Tibial nerve (tissue), 4 donors: ENCODE results near the gene DFFA. TPM values are rescaled to one million over a fixed set of nuclear protein-coding genes. Genes with fewer than 3 reads are reported as not detected.

Experiments used
- DNase-seq, 2 donors: peaks; one replicate each; pipeline ENCODE4 v3.0.0-alpha.2; 2019; ENCODE audit warnings: low spot score in 2 of 2
- H3K27ac ChIP-seq, 4 donors: fragments of 200-600 bp; sonication (generic) in 3 of 4; one replicate each; pipeline ENCODE4 v1.5.1; 2017 to 2019; ENCODE audit warnings: mild to moderate bottlenecking in 1 of 4
- H3K27me3 ChIP-seq, 2 donors: fragments of 200-600 bp; sonication (generic) in 1 of 2; one replicate each; pipeline versions ENCODE4 v1.5.1 to v1.6.0; 2017 to 2019
- H3K36me3 ChIP-seq, 3 donors: fragments of 200-600 bp; sonication (generic); one replicate each; pipeline ENCODE4 v1.5.1; 2018 to 2019
- H3K4me1 ChIP-seq, 4 donors: fragments of 200-600 bp; sonication (generic) in 3 of 4; one replicate each; pipeline ENCODE4 v1.5.1; 2017 to 2019
- H3K4me3 ChIP-seq, 4 donors: fragments of 200-600 bp; sonication (generic) in 3 of 4; one replicate each; pipeline ENCODE4 v1.5.1; 2017 to 2019; ENCODE audit warnings: mild to moderate bottlenecking in 1 of 4, moderate library complexity in 1 of 4
- H3K9me3 ChIP-seq, 4 donors: fragments of 200-600 bp; sonication (generic) in 3 of 4; one replicate each; pipeline ENCODE4 v1.5.1; 2017 to 2019
- CTCF ChIP-seq, 5 experiments: fragments of 200-600 bp in 3 of 5; fragments of 450-650 bp in 2 of 5; sonication (generic) in 3 of 5; IDR thresholded peaks; one replicate each; pipeline ENCODE4 v1.5.1; 2016 to 2019; ENCODE audit warnings: antibody characterized with exemption in 5 of 5, mild to moderate bottlenecking in 3 of 5, moderate library complexity in 2 of 5
- EP300 ChIP-seq, 2 donors: sonication (generic); formaldehyde crosslinking; IDR thresholded peaks; one replicate each; pipeline ENCODE4 v1.6.1; 2017; ENCODE audit warnings: antibody characterized with exemption in 2 of 2, mild to moderate bottlenecking in 1 of 2
- POLR2A ChIP-seq, 2 donors: fragments of 450-650 bp; IDR thresholded peaks; one replicate each; pipeline ENCODE4 v1.6.1; 2017; ENCODE audit warnings: antibody characterized with exemption in 2 of 2, mild to moderate bottlenecking in 2 of 2, moderate library complexity in 2 of 2
- WGBS, 2 donors: methylation state at CpG; one replicate each; pipeline ENCODE4 v1.1.5; 2018; 5-methylcytosine and 5-hydroxymethylcytosine counted together
- total RNA-seq, 4 donors: library from RNA; depleted of rRNA; stranded (reverse); fragments of >200 nt; gene quantifications; one replicate each; pipeline ENCODE4 v1.1.0, GENCODE V29; 2016

The DFFA gene
- total RNA-seq, 4 donors from 2014 or later = 14.9 to 19.5 (median 18.9) TPM

GRCh38 chr1:10440305-10440704 is 32.0 kb downstream of the DFFA start:
- Histone ChIP-seq H3K27ac (no peak overlapping the region), H3K36me3 (peaks cover 0 to 45% (median 0%) of the 10 kb centered on the region in 3 donors), H3K9me3 (no peaks in the 10 kb centered on the region), H3K27me3 (no peaks in the 10 kb centered on the region), H3K4me1 (no peaks in the 10 kb centered on the region), H3K4me3 (no peak overlapping the region)
- TF ChIP-seq EP300 (IDR thresholded peaks at IDR 0.05) = no peak
- TF ChIP-seq POLR2A (IDR thresholded peaks at IDR 0.05) = no peak
- no peak for TF ChIP-seq CTCF (IDR thresholded peaks at IDR 0.05)
- no peak for DNase-seq
- 93 to 96% methylated on average over 2 of the region's 2 CpGs for WGBS, 2 donors

GRCh38 chr1:10438677-10439163 is 33.6 kb downstream of the DFFA start:
- H3K36me3 ChIP-seq = peaks cover 0 to 38% (median 0%) of the 10 kb centered on the region in 3 donors
- H3K4me3 ChIP-seq = no peak overlapping the region
- WGBS, 2 donors = 78 to 81% methylated on average over 7 of the region's 7 CpGs
- no peaks in the 10 kb centered on the region for H3K27me3 ChIP-seq
- H3K9me3 ChIP-seq = no peaks in the 10 kb centered on the region
- no peak for DNase-seq
- no peak overlapping the region for H3K27ac ChIP-seq
- H3K4me1 ChIP-seq = no peaks in the 10 kb centered on the region
- TF ChIP-seq EP300 (IDR thresholded peaks at IDR 0.05) (no peak), CTCF (IDR thresholded peaks at IDR 0.05) (no peak), POLR2A (IDR thresholded peaks at IDR 0.05) (no peak)

- peaks cover 0 to 34% (median 0%) of the 10 kb centered on the region in 3 donors for H3K36me3 ChIP-seq
- no peak overlapping the region for H3K27ac ChIP-seq
- 93% methylated on average over 1 of the region's 1 CpG for WGBS, 2 donors
- H3K9me3 ChIP-seq = no peaks in the 10 kb centered on the region
- DNase-seq = no peak
- TF ChIP-seq EP300 (IDR thresholded peaks at IDR 0.05) (no peak), CTCF (IDR thresholded peaks at IDR 0.05) (no peak)
- H3K27me3 ChIP-seq = no peaks in the 10 kb centered on the region
- peaks cover 0 to 4% (median 0%) of the 10 kb centered on the region in 4 donors for H3K4me1 ChIP-seq
- H3K4me3 ChIP-seq = no peak overlapping the region
Measured at GRCh38 chr1:10437052-10437451, 35.3 kb downstream of the DFFA start.

GRCh38 chr1:10434590-10434989 is 37.7 kb downstream of the DFFA start:
- 87 to 90% methylated on average over 5 of the region's 5 CpGs for WGBS, 2 donors
- Histone ChIP-seq H3K4me3 (no peak overlapping the region), H3K27me3 (no peaks in the 10 kb centered on the region), H3K27ac (no peak overlapping the region), H3K36me3 (peaks cover 0 to 10% (median 0%) of the 10 kb centered on the region in 3 donors), H3K4me1 (peaks cover 0 to 21% (median 5%) of the 10 kb centered on the region in 4 donors), H3K9me3 (no peaks in the 10 kb centered on the region)
- no peak for TF ChIP-seq EP300 (IDR thresholded peaks at IDR 0.05)
- TF ChIP-seq POLR2A (IDR thresholded peaks at IDR 0.05) = no peak
- TF ChIP-seq CTCF (IDR thresholded peaks at IDR 0.05) = no peak
- DNase-seq = no peak

- WGBS, 2 donors = 70 to 72% methylated on average over 11 of the region's 11 CpGs
- no peaks in the 10 kb centered on the region for H3K9me3 ChIP-seq
- H3K27ac ChIP-seq = no peak overlapping the region
- H3K36me3 ChIP-seq = peaks cover 0 to 6% (median 0%) of the 10 kb centered on the region in 3 donors
- no peaks in the 10 kb centered on the region for H3K27me3 ChIP-seq
- TF ChIP-seq CTCF (IDR thresholded peaks at IDR 0.05) (no peak), EP300 (IDR thresholded peaks at IDR 0.05) (no peak), POLR2A (IDR thresholded peaks at IDR 0.05) (no peak)
- no peak overlapping the region for H3K4me3 ChIP-seq
- H3K4me1 ChIP-seq = peaks cover 0 to 24% (median 5%) of the 10 kb centered on the region in 4 donors
- DNase-seq = no peak
Measured at GRCh38 chr1:10433790-10434189, 38.5 kb downstream of the DFFA start.
